Ectodermal cell (in vitro differentiated cells): Measurements from ENCODE around the gene TPRG1.

Experiments used
- H3K27ac ChIP-seq: 2 replicates; pipeline ENCODE4 v1.7.0; 2013; ENCODE audit warnings: mild to moderate bottlenecking, low read depth, low read length; ENCODE audit not compliant: insufficient read depth, poor library complexity, severe bottlenecking
- H3K27me3 ChIP-seq: 2 replicates; pipeline ENCODE4 v1.7.0; 2013; ENCODE audit warnings: mild to moderate bottlenecking, low read length; ENCODE audit not compliant: insufficient read depth, control insufficient read depth, poor library complexity, severe bottlenecking
- H3K36me3 ChIP-seq: one replicate; pipeline ENCODE4 v1.7.0; 2013; ENCODE audit warnings: low read length; ENCODE audit not compliant: control insufficient read depth, insufficient read depth
- H3K4me1 ChIP-seq: one replicate; pipeline ENCODE4 v1.7.0; 2013; ENCODE audit warnings: low read length; ENCODE audit not compliant: control insufficient read depth, insufficient read depth
- H3K4me3 ChIP-seq: 2 replicates; pipeline ENCODE4 v1.7.0; 2013; ENCODE audit warnings: low read depth, low read length, control low read depth; ENCODE audit not compliant: insufficient read depth
- H3K9me3 ChIP-seq: 2 replicates; pipeline ENCODE4 v1.7.0; 2013; ENCODE audit warnings: mild to moderate bottlenecking, low read length, moderate library complexity; ENCODE audit not compliant: control insufficient read depth
- WGBS, 2 experiments: methylation state at CpG; one replicate each; pipeline ENCODE4 v1.1.7; 2013; ENCODE audit warnings: missing lambda C conversion rate in 2 of 2; 5-methylcytosine and 5-hydroxymethylcytosine counted together

The TPRG1 gene

DNA sequence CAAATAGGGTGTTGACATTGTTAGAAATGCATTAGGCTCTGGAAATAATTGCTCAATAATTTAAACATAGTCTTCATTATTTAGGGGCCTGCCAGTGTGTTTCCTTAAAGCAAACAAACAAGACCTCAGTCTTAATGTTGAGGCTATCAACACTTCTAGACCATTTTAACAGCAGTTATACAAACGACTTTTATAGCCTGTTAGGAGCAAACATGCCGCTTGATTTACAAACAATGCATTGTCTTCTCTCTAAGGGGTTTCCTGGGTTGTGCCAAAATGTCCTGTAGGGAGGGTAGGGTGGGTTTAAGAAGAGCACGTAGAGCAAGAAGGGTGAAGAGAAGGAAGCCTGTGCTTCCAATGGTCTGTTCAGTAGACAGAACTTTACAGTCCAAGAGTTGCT is 53.7 kb downstream of the TPRG1 start:
- 56 to 72% methylated on average over 3 of the region's 3 CpGs for WGBS, 2 experiments
- peaks cover 7% of the 10 kb centered on the region for H3K4me1 ChIP-seq
- H3K36me3 ChIP-seq = no peaks in the 10 kb centered on the region

DNA sequence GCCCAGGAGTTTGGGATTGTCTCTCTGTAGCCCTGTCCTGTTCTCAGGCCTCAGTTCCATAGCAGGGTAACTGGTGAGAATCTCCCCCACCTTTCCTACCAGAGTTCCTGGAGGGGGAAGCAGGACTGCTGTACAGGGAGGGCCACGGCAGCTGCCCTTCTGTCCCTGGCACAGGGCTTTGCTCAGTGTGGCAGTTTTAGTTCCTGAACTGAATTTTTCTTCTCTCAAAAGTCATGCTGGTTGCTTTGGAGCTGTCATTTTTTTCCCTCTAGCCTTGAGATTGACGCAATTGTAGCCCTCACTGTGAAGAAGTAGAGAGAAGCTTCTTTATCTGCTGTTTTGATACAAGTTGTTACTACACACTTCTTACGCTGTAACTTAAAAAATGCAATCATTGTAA is 55.5 kb downstream of the TPRG1 start:
- Histone ChIP-seq H3K4me3 (no peak overlapping the region), H3K27ac (no peak overlapping the region), H3K27me3 (no peaks in the 10 kb centered on the region), H3K4me1 (peaks cover 7% of the 10 kb centered on the region), H3K36me3 (no peaks in the 10 kb centered on the region), H3K9me3 (no peaks in the 10 kb centered on the region)
- WGBS, 2 experiments = 91 to 95% methylated on average over 2 to 3 of the region's 3 CpGs

More for the DNA sequence above, 53.7 kb downstream of the TPRG1 start:
- H3K27ac ChIP-seq = no peak overlapping the region
- no peak overlapping the region for H3K4me3 ChIP-seq
- no peaks in the 10 kb centered on the region for H3K27me3 ChIP-seq
- no peaks in the 10 kb centered on the region for H3K9me3 ChIP-seq

DNA sequence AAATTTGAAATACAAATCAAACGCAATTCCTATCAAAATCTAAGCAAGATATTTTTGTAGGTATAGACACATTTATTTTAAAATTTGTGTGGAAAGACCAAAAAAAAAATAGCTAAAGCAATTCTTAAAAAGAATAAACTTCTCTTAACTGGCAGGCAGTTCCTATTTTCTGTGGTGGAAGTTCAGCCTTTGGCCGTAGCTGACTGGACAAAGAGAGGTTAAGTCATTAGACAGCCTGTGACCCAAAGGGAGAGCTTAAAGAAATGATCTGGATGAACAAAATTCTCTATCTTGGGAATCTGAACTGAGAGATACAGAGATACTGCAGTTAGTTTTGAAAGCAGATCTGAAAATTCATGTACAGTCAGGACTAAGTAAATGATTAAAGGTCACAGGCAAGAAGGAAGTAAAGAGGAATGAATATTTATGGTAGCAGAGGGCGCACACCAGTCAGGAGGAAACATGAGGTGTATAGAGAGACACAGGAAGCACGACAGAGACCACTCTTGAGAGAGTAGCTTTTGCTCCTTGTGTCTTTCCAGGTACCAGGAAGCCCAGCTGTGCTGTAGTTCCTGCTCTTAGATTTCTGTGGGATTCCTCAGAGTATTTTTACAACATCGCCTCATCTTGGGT is 57.5 kb downstream of the TPRG1 start:
- no peaks in the 10 kb centered on the region for H3K9me3 ChIP-seq
- no peaks in the 10 kb centered on the region for H3K27me3 ChIP-seq
- 89 to 93% methylated on average over 4 of the region's 5 CpGs for WGBS, 2 experiments
- no peaks in the 10 kb centered on the region for H3K36me3 ChIP-seq
- no peak overlapping the region for H3K27ac ChIP-seq
- no peak overlapping the region for H3K4me3 ChIP-seq
- H3K4me1 ChIP-seq = peaks cover 7% of the 10 kb centered on the region

DNA sequence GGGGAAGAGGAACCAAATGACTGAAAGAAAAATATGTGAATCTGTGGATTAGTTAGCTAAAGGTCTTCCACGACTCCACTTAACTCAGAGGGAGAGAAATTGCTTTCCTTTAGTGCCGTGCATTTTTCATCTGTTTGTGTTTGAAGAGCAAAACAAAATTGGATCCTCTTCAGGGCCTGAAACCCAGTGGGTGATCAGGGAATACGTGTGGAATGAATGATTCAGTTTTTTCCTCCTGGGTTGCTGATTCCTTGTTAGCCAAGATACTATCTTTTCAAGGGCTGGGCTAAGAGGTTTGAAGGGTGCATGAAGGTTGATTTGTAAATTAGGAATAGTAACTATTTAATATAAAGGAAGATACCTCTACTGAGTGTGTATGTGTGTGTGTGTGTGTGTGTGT is 61.0 kb downstream of the TPRG1 start:
- no peaks in the 10 kb centered on the region for H3K36me3 ChIP-seq
- no peak overlapping the region for H3K4me3 ChIP-seq
- no peak overlapping the region for H3K27ac ChIP-seq
- peaks cover 7% of the 10 kb centered on the region for H3K4me1 ChIP-seq
- H3K27me3 ChIP-seq = no peaks in the 10 kb centered on the region
- H3K9me3 ChIP-seq = no peaks in the 10 kb centered on the region
- 91 to 93% methylated on average over 3 of the region's 3 CpGs for WGBS, 2 experiments

DNA sequence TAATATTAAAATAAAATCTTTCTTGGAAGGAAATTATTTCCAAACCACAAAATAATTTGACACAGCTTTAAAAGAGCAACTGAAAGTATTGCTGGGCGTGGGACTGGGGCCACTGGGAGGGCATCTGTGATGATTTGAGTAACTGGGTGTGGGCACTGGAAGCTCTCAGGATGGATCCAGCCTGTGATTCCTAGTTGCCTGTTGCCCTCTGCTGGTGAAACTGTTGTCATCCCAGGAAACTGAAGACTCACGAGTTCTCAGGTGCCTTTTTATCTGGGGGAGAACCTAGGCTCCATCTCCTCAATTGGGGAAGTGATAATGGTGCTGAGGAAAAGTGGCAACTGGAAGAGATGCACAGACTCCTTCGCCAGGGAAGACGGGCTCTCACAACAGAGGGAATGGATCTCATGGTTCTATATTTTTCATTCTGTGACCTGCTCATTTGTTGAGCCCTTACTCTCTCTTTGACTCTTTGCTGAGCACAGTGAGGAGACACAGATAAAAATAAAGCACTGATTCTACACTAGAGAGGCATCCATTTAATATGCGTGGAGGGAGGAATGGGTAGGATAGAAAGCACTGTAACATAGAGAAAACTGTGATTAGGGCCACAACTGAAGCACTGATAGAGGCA is 61.6 kb downstream of the TPRG1 start:
- WGBS, 2 experiments = 52 to 54% methylated on average over 5 of the region's 5 CpGs
- Histone ChIP-seq H3K4me1 (peaks cover 7% of the 10 kb centered on the region), H3K27ac (no peak overlapping the region), H3K27me3 (no peaks in the 10 kb centered on the region), H3K4me3 (no peak overlapping the region), H3K9me3 (no peaks in the 10 kb centered on the region), H3K36me3 (no peaks in the 10 kb centered on the region)

DNA sequence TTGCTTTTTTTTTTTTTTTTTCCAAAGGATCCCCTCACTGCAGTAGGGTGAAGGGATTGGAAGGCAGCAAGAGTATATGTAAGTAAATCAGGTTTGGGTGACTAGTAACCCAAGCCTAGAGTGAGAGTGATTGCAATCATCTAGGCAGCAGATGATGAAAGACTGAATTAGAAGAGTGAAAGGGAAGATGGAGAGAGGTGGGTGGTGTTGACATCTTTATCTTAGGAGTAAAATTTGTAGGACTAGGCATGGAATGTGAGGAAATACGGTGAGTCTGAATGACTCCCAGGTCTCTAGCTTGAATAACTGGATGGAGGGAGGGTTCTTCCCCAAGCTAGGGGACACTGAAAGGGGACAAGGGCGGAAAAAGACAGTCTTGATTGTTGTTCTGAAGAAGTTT is 63.4 kb downstream of the TPRG1 start:
- Histone ChIP-seq H3K9me3 (no peaks in the 10 kb centered on the region), H3K4me1 (no peaks in the 10 kb centered on the region), H3K4me3 (no peak overlapping the region), H3K27ac (no peak overlapping the region), H3K27me3 (no peaks in the 10 kb centered on the region), H3K36me3 (no peaks in the 10 kb centered on the region)
- 89 to 90% methylated on average over 2 of the region's 2 CpGs for WGBS, 2 experiments

DNA sequence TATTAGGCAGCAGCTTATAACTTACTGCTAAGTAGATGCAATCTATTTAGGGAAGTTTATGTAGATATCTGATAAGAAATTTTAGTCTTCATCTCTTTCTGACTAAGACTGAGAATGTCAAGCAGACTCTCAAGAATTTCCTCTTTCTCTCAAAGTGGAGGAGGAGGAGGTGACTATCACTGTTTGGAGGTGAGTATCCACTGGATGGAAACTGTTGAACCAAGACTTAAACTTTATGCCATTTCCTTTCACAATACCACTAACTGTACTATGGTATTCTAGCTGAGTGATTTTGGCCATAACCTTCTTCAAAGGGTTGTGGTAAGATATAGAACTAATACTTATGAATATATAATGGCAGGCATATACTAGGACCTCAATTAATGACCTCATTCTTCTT is 64.6 kb downstream of the TPRG1 start:
- Histone ChIP-seq H3K27me3 (no peaks in the 10 kb centered on the region), H3K36me3 (no peaks in the 10 kb centered on the region), H3K9me3 (no peaks in the 10 kb centered on the region), H3K4me3 (no peak overlapping the region), H3K4me1 (no peaks in the 10 kb centered on the region), H3K27ac (no peak overlapping the region)

DNA sequence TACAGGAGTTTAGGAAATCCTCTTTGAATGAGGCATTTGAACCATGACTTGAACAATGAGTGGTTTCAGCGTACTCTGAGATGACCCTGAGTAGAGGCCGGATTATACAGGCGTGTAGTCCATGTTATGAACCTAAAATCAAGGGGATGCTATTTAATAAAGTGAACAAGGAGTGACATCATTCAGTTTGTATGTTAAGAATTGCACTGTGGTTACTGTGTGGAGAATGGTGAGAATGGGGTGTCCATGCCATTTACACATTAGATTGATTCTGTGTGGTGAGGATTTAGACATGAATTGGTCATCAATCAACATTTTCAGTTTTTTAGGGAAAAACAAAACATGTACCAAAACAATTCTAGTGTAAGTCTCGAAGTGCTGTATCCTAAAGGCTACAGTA is 65.8 kb downstream of the TPRG1 start:
- no peaks in the 10 kb centered on the region for H3K4me1 ChIP-seq
- no peaks in the 10 kb centered on the region for H3K27me3 ChIP-seq
- H3K9me3 ChIP-seq = no peaks in the 10 kb centered on the region
- no peak overlapping the region for H3K4me3 ChIP-seq
- no peaks in the 10 kb centered on the region for H3K36me3 ChIP-seq
- 95 to 98% methylated on average over 4 of the region's 4 CpGs for WGBS, 2 experiments
- H3K27ac ChIP-seq = no peak overlapping the region

DNA sequence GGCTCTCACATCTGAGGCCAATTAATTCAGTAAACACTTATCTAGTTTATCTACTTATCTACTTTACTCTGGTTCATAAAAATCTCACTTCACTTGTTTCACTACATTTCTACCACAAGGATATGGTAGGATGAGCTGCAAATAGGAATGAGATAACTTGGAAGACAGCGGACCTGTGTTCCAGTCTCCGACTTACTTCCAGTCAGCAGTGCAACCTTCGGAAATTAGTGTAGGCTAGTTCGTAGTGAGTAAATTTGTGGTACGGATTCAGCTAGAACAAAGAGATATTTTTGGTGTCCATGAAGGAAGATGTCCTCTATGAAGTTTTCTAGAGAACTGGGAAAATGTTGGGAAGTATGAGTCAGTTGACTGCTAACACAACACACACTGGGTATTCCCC is 66.3 kb downstream of the TPRG1 start:
- 95 to 97% methylated on average over 5 of the region's 5 CpGs for WGBS, 2 experiments
- no peaks in the 10 kb centered on the region for H3K9me3 ChIP-seq

DNA sequence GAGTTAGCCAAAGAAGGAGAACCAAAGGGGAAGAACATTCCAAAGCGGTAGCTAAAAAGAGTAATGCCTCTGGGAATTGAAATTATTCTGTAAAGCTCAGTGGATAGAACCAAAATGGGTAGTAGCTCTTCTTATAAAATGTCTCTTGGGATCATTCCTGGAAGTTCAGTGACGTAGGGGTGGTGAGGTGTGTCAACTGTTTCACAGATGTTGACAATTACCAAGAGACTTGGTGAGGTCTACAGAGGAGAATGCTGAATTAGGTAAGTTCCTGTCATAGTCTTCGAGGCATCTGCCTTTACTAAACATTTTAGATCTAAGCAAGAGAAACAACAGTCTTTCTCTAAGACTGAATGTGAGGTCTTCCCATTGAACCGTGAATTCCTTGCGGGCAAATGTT is 67.8 kb downstream of the TPRG1 start:
- Histone ChIP-seq H3K4me3 (no peak overlapping the region), H3K36me3 (no peaks in the 10 kb centered on the region)
- WGBS, 2 experiments = 93 to 97% methylated on average over 5 of the region's 5 CpGs

More for the DNA sequence above, 66.3 kb downstream of the TPRG1 start:
- H3K27ac ChIP-seq = no peak overlapping the region
- H3K4me1 ChIP-seq = no peaks in the 10 kb centered on the region
- H3K36me3 ChIP-seq = no peaks in the 10 kb centered on the region
- H3K4me3 ChIP-seq = no peak overlapping the region
- no peaks in the 10 kb centered on the region for H3K27me3 ChIP-seq

More for the DNA sequence above, 67.8 kb downstream of the TPRG1 start:
- H3K27ac ChIP-seq = no peak overlapping the region
- no peaks in the 10 kb centered on the region for H3K4me1 ChIP-seq
- H3K9me3 ChIP-seq = no peaks in the 10 kb centered on the region
- no peaks in the 10 kb centered on the region for H3K27me3 ChIP-seq
